K562 (cell line): ENCODE data around the gene ZNF646. TPM values are rescaled to one million over a fixed set of nuclear protein-coding genes. Genes with fewer than 3 reads are reported as not detected.

ENCODE experiments used
- ARID2 ChIP-seq: fragments of 450-650 bp; IDR thresholded peaks from 2 replicates; pipeline ENCODE4 v1.6.1; 2017; ENCODE audit warnings: antibody characterized with exemption, mild to moderate bottlenecking
- DIDO1 ChIP-seq: fragments of 450-650 bp; IDR thresholded peaks from 2 replicates; pipeline ENCODE4 v1.6.1; 2016; ENCODE audit warnings: low read depth, missing biosample characterization, missing genetic modification characterization
- EP300 ChIP-seq: IDR thresholded peaks from 2 replicates; pipeline ENCODE4 v1.6.1; 2012; ENCODE audit warnings: low read length, improper control_type of control experiment
- FOSL1 ChIP-seq: fragments of 200-800 bp; sonication (Bioruptor generic); conservative IDR thresholded peaks from 2 replicates; pipeline ENCODE4 v1.6.1; 2016; ENCODE audit warnings: missing genetic modification characterization, missing compliant biosample characterization
- SNIP1 ChIP-seq: fragments of 450-650 bp; IDR thresholded peaks from 2 replicates; pipeline ENCODE4 v1.7.1; 2017; ENCODE audit warnings: low read depth, mild to moderate bottlenecking
- ZFP30 ChIP-seq: fragments of 250-450 bp; sonication (Bioruptor Pico); IDR thresholded peaks from 2 replicates; pipeline ENCODE4 v1.8.0; 2022; ENCODE audit warnings: moderate library complexity, mild to moderate bottlenecking, inconsistent platforms, borderline replicate concordance
- ZNF133 ChIP-seq: fragments of 250-450 bp; sonication (Bioruptor Pico); IDR thresholded peaks from 2 replicates; pipeline ENCODE4 v1.4.0; 2020; ENCODE audit warnings: mild to moderate bottlenecking
- ZNF589 ChIP-seq: fragments of 200-800 bp; sonication (Bioruptor generic); IDR thresholded peaks from 2 replicates; pipeline ENCODE4 v1.6.1; 2016; ENCODE audit warnings: low read depth, missing genetic modification characterization, missing compliant biosample characterization
- polyA plus RNA-seq, 8 experiments: library from polyadenylated mRNA; depleted of rRNA in 4 of 8; stranded (reverse) in 5 of 8; unstranded in 3 of 8; fragments of >200 nt; fragmentation: Nextera tagmentation in 2 of 8; fragmentation: Illumina TruSeq in 1 of 8; extraction: Ambion mirVana in 2 of 8; extraction: Trizol in 1 of 8; gene quantifications; 2 replicates each; pipeline versions ENCODE4 v1.2.1 to v1.2.3, GENCODE V29; 2011 to 2014; ENCODE audit warnings: inconsistent platforms in 1 of 8, missing spikeins in 1 of 8
- total RNA-seq, 7 experiments: library from RNA; depleted of rRNA in 6 of 7; stranded (reverse); fragments of >200 nt in 6 of 7; fragmentation: Illumina TruSeq in 2 of 7; extraction: Trizol in 2 of 7; gene quantifications; 2 replicates each; pipeline versions ENCODE4 v1.2.1 to v1.2.3, GENCODE V29; 2011 to 2021; ENCODE audit warnings: low replicate concordance in 1 of 7
- TF ChIP-seq, protein P1 (sequence below): fragments of 200-800 bp; sonication (Bioruptor generic); IDR thresholded peaks from 2 replicates; pipeline ENCODE4 v1.6.1; 2017; ENCODE audit warnings: missing genetic modification characterization, missing compliant biosample characterization
- TF ChIP-seq, protein P2 (sequence below): sonication (generic); formaldehyde crosslinking; IDR thresholded peaks from 2 replicates; pipeline ENCODE4 v1.8.0; 2022; ENCODE audit warnings: missing genetic modification reagents, mild to moderate bottlenecking, borderline replicate concordance
- TF ChIP-seq, protein P3 (sequence below), 3 experiments: IDR thresholded peaks in 2 of 3; conservative IDR thresholded peaks in 1 of 3; 2 replicates each; pipeline ENCODE4 v1.5.1; 2011 to 2012; ENCODE audit warnings: low read length in 3 of 3, mild to moderate bottlenecking in 3 of 3, control low read depth in 2 of 3, improper control_type of control experiment in 1 of 3, inconsistent platforms in 1 of 3, low read depth in 1 of 3, mixed read lengths in 1 of 3, moderate library complexity in 1 of 3; ENCODE audit not compliant: insufficient read depth in 2 of 3
- TF ChIP-seq, protein P4 (sequence below): sonication (generic); formaldehyde crosslinking; IDR thresholded peaks from 2 replicates; pipeline ENCODE4 v1.8.1; 2023; ENCODE audit warnings: missing genetic modification reagents, mild to moderate bottlenecking, borderline replicate concordance
- TF ChIP-seq, protein P5 (sequence below): fragments of 250-450 bp; sonication (Bioruptor Pico); IDR thresholded peaks from 2 replicates; pipeline ENCODE4 v1.8.0; 2022; ENCODE audit warnings: inconsistent platforms, mild to moderate bottlenecking, moderate library complexity, borderline replicate concordance

The ZNF646 gene
- total and polyA plus RNA-seq, 9 of the 15 experiments (the other 6 are each of a cell fraction or from before 2014, with no cell fraction given) = 0.08 to 20.6 (median 8.0) TPM

DNA sequence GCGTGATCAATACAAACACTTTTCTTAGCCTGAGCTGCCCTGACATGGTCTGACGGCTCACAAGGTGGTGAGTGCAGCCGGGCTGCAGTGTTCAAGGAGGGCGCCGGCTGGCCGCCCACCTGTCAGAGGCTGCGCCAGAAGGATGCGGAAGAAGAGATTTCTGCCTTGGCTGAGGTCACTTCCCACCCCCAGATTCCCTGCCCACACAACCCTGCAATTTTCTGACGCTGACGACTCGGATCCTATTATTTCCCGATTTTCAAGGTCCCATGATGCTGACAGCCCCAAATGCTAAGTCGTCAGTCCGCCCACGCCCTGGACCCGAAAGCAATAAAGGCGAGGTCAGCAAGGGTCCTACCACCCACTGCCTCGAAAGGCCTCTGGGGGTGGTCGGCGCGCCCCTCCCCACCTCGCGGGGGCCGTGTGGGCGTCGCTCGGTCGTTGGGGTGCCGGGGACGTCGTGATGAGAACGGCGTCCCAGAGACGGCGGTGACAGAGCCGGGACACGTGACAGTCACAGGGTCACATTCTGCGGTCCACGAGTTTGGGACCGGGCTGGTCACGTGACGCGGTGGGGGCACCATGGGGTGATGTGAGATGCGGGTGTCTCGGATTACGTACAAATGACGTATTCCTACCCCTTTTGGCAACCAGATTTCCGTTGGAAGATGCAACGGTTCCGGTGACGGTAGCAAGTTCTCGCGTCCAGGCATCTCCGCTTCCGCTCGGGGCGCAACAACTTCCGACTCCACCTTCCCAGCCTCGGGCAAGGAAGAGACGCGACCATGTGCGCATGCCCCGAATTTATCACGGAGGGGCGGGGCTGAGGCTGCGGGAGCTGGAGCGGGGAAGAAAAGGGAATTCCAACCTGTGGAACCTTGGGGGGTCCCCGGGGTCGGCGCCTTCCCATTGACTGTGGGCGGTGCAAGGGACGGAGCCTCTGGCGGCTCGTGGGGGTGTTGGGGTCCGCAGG, 41.2 kb upstream of the ZNF646 start, which contains the start of gene STX4 (continued):
- TF ChIP-seq DIDO1 (tag) = peak; percentile 62
- TF ChIP-seq, protein P1, sequence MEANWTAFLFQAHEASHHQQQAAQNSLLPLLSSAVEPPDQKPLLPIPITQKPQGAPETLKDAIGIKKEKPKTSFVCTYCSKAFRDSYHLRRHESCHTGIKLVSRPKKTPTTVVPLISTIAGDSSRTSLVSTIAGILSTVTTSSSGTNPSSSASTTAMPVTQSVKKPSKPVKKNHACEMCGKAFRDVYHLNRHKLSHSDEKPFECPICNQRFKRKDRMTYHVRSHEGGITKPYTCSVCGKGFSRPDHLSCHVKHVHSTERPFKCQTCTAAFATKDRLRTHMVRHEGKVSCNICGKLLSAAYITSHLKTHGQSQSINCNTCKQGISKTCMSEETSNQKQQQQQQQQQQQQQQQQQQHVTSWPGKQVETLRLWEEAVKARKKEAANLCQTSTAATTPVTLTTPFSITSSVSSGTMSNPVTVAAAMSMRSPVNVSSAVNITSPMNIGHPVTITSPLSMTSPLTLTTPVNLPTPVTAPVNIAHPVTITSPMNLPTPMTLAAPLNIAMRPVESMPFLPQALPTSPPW (CRISPR knock-in tag) = peak; percentile 96
- TF ChIP-seq ZFP30 (CRISPR knock-in tag) = no peak
- TF ChIP-seq ZNF133 = no peak
- TF ChIP-seq EP300 = peak; percentile 81
- TF ChIP-seq SNIP1 = no peak
- TF ChIP-seq, protein P2, sequence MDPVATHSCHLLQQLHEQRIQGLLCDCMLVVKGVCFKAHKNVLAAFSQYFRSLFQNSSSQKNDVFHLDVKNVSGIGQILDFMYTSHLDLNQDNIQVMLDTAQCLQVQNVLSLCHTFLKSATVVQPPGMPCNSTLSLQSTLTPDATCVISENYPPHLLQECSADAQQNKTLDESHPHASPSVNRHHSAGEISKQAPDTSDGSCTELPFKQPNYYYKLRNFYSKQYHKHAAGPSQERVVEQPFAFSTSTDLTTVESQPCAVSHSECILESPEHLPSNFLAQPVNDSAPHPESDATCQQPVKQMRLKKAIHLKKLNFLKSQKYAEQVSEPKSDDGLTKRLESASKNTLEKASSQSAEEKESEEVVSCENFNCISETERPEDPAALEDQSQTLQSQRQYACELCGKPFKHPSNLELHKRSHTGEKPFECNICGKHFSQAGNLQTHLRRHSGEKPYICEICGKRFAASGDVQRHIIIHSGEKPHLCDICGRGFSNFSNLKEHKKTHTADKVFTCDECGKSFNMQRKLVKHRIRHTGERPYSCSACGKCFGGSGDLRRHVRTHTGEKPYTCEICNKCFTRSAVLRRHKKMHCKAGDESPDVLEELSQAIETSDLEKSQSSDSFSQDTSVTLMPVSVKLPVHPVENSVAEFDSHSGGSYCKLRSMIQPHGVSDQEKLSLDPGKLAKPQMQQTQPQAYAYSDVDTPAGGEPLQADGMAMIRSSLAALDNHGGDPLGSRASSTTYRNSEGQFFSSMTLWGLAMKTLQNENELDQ (CRISPR knock-in tag) = no peak
- TF ChIP-seq ARID2 = no peak
- peak; percentile 93 for TF ChIP-seq ZNF589 (CRISPR knock-in tag)
- TF ChIP-seq, protein P3, sequence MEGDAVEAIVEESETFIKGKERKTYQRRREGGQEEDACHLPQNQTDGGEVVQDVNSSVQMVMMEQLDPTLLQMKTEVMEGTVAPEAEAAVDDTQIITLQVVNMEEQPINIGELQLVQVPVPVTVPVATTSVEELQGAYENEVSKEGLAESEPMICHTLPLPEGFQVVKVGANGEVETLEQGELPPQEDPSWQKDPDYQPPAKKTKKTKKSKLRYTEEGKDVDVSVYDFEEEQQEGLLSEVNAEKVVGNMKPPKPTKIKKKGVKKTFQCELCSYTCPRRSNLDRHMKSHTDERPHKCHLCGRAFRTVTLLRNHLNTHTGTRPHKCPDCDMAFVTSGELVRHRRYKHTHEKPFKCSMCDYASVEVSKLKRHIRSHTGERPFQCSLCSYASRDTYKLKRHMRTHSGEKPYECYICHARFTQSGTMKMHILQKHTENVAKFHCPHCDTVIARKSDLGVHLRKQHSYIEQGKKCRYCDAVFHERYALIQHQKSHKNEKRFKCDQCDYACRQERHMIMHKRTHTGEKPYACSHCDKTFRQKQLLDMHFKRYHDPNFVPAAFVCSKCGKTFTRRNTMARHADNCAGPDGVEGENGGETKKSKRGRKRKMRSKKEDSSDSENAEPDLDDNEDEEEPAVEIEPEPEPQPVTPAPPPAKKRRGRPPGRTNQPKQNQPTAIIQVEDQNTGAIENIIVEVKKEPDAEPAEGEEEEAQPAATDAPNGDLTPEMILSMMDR (IDR thresholded peaks at IDR 0.05 in 2 of 3, conservative IDR thresholded peaks at IDR 0.05 in 1 of 3; ENCODE audit: insufficient read depth in 2 of 3, low read depth in 1 of 3, low read length in 3 of 3) = no peak; a peak in 1 of 6 replicates
- TF ChIP-seq, protein P4, sequence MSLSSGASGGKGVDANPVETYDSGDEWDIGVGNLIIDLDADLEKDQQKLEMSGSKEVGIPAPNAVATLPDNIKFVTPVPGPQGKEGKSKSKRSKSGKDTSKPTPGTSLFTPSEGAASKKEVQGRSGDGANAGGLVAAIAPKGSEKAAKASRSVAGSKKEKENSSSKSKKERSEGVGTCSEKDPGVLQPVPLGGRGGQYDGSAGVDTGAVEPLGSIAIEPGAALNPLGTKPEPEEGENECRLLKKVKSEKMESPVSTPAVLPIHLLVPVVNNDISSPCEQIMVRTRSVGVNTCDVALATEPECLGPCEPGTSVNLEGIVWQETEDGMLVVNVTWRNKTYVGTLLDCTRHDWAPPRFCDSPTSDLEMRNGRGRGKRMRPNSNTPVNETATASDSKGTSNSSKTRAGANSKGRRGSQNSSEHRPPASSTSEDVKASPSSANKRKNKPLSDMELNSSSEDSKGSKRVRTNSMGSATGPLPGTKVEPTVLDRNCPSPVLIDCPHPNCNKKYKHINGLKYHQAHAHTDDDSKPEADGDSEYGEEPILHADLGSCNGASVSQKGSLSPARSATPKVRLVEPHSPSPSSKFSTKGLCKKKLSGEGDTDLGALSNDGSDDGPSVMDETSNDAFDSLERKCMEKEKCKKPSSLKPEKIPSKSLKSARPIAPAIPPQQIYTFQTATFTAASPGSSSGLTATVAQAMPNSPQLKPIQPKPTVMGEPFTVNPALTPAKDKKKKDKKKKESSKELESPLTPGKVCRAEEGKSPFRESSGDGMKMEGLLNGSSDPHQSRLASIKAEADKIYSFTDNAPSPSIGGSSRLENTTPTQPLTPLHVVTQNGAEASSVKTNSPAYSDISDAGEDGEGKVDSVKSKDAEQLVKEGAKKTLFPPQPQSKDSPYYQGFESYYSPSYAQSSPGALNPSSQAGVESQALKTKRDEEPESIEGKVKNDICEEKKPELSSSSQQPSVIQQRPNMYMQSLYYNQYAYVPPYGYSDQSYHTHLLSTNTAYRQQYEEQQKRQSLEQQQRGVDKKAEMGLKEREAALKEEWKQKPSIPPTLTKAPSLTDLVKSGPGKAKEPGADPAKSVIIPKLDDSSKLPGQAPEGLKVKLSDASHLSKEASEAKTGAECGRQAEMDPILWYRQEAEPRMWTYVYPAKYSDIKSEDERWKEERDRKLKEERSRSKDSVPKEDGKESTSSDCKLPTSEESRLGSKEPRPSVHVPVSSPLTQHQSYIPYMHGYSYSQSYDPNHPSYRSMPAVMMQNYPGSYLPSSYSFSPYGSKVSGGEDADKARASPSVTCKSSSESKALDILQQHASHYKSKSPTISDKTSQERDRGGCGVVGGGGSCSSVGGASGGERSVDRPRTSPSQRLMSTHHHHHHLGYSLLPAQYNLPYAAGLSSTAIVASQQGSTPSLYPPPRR (CRISPR knock-in tag) = peak; percentile 61; the same call in 1 of the 2 replicates
- peak; percentile 47; the same call in 1 of the 2 replicates for TF ChIP-seq FOSL1
- TF ChIP-seq, protein P5, sequence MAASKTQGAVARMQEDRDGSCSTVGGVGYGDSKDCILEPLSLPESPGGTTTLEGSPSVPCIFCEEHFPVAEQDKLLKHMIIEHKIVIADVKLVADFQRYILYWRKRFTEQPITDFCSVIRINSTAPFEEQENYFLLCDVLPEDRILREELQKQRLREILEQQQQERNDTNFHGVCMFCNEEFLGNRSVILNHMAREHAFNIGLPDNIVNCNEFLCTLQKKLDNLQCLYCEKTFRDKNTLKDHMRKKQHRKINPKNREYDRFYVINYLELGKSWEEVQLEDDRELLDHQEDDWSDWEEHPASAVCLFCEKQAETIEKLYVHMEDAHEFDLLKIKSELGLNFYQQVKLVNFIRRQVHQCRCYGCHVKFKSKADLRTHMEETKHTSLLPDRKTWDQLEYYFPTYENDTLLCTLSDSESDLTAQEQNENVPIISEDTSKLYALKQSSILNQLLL (CRISPR knock-in tag) = no peak
